ENCODE data around the gene ZNF625. TPM values are rescaled to one million over a fixed set of nuclear protein-coding genes. Genes with fewer than 3 reads are reported as not detected.

Gene ZNF625
- polyA plus RNA-seq, 1 of the 3 experiments (the other 2 are of a cell fraction): 1.9 TPM

GRCh38 chr19:12162882-12163806 is 6.6 kb upstream of the ZNF625 start, which contains the start of gene ZNF136:
Gene ZNF136, plus strand, starts transcription at chr19:12163096. Its CDS starts 108 bp downstream, at chr19:12163204.
- Histone ChIP-seq H3K27ac (ENCODE audit: low read depth in 2 of 2, low read length in 1 of 2) (peak within 1 kb of the TSS; percentile 90 to 92), H2AFZ (ENCODE audit: low read depth) (peak within 1 kb of the TSS; percentile 99), H4K20me1 (ENCODE audit: insufficient read depth) (0 out of 2 replicates have a peak, but pooled peaks cover 3% of the 10 kb centered on the region), H3K36me3 (replicated peaks in 1 of 2; ENCODE audit: control insufficient read depth in 1 of 2, insufficient read depth in 2 of 2, low read length in 1 of 2) (peaks cover 0 to 12% of the 10 kb centered on the region in 2 experiments), H3K4me2 (peak within 1 kb of the TSS; percentile 87), H3K9me3 (no peaks in the 10 kb centered on the region), H3K79me2 (ENCODE audit: insufficient read depth) (peaks cover 48% of the 10 kb centered on the region), H3F3A (replicated peaks; ENCODE audit: insufficient read depth) (peaks cover 14% of the 10 kb centered on the region), H3K4me1 (ENCODE audit: control insufficient read depth in 1 of 2, insufficient read depth in 2 of 2, low read depth in 1 of 2, low read length in 1 of 2) (peaks cover 7 to 11% of the 10 kb centered on the region in 2 experiments; a peak in 2 of 4 replicates), H3K9ac (peak within 1 kb of the TSS; percentile 96), H3K4me3 (ENCODE audit: low read depth in 2 of 2, low read length in 1 of 2) (peak within 1 kb of the TSS; percentile 91 to 98), H3K27me3 (ENCODE audit: insufficient read depth) (no peaks in the 10 kb centered on the region), H3K9me2 (no peaks in the 10 kb centered on the region)
- ChIA-PET POLR2A (interaction anchor here (0.7 to 1.6 kb wide), 4 partner anchors 128 to 278 kb away, joined by 3 to 7 read pairs (median 4); partner anchors contain the start of genes ZNF433, ZNF443 and ZNF563), CTCF (interaction anchor here (0.6 to 2.6 kb wide), 4 partner anchors 9 to 23 kb away, joined by 3 to 11 read pairs (median 4); partner anchors contain the start of gene ZNF20)
- 3% methylated on average over 15 of the region's 57 CpGs for WGBS (ENCODE audit: low lambda C conversion rate)
- TF ChIP-seq TAF1 (IDR thresholded peaks at IDR 0.05; ENCODE audit: borderline replicate concordance, low read depth, low read length) (peak; percentile 72; the same call in 1 of the 2 replicates), RCOR1 (IDR thresholded peaks at IDR 0.05; ENCODE audit: low read length) (no peak), ZBTB33 (IDR thresholded peaks at IDR 0.05; ENCODE audit: borderline replicate concordance, low read depth) (peak; percentile 97), MXI1 (IDR thresholded peaks at IDR 0.05; ENCODE audit: low read depth, low read length) (peak; percentile 87), USF2 (IDR thresholded peaks at IDR 0.05; ENCODE audit: borderline replicate concordance, low read depth, low read length) (no peak), NFIC (IDR thresholded peaks at IDR 0.05; ENCODE audit: borderline replicate concordance) (no peak), JUND (IDR thresholded peaks at IDR 0.05) (no peak), PBX3 (IDR thresholded peaks at IDR 0.05) (peak; percentile 89), POLR2AphosphoS5 (IDR thresholded peaks at IDR 0.05; ENCODE audit: low read depth, low read length) (peak; percentile 92), GABPA (IDR thresholded peaks at IDR 0.05; ENCODE audit: low read depth) (peak; percentile 62), REST (IDR thresholded peaks at IDR 0.05; ENCODE audit: low read depth, low read length) (0 out of 2 replicates have a peak, but pooled peaks have one; percentile 12), CHD2 (IDR thresholded peaks at IDR 0.05; ENCODE audit: low read length, partially characterized antibody) (peak; percentile 99), SIN3A (IDR thresholded peaks at IDR 0.05; ENCODE audit: borderline replicate concordance, low read depth, low read length) (peak; percentile 90; the same call in 1 of the 2 replicates), ELF1 (IDR thresholded peaks at IDR 0.05) (peak; percentile 24; the same call in 1 of the 2 replicates), IRF3 (IDR thresholded peaks at IDR 0.05; ENCODE audit: low read depth, low read length) (no peak)
- peak; percentile 98 for DNase-seq

Measured in SK-N-SH (cell line).